ENCODE data around the gene LPIN2.

The LPIN2 gene

GRCh38 chr18:3002732-3003131, 10.2 kb downstream of the LPIN2 start:
- no peak overlapping the region for H3K4me3 ChIP-seq (ENCODE audit: low read length)
- DNase-seq (ENCODE audit: low read depth), result no peak
- TF ChIP-seq CTCF (conservative IDR thresholded peaks at IDR 0.05; ENCODE audit: low read length), result no peak

GRCh38 chr18:2998644-2999043, 14.3 kb downstream of the LPIN2 start:
- TF ChIP-seq CTCF (conservative IDR thresholded peaks at IDR 0.05; ENCODE audit: low read length), result no peak
- no peak for DNase-seq (ENCODE audit: low read depth)
- no peak overlapping the region for H3K4me3 ChIP-seq (ENCODE audit: low read length)

- TF ChIP-seq CTCF (conservative IDR thresholded peaks at IDR 0.05; ENCODE audit: low read length), result no peak
- H3K4me3 ChIP-seq (ENCODE audit: low read length), result no peak overlapping the region
- no peak for DNase-seq (ENCODE audit: low read depth)
Measured at GRCh38 chr18:2997846-2998564, 14.9 kb downstream of the LPIN2 start.

- DNase-seq (ENCODE audit: low read depth), result no peak
- TF ChIP-seq CTCF (conservative IDR thresholded peaks at IDR 0.05; ENCODE audit: low read length), result no peak
- no peak overlapping the region for H3K4me3 ChIP-seq (ENCODE audit: low read length)
Measured at GRCh38 chr18:2997429-2997828, 15.5 kb downstream of the LPIN2 start.

GRCh38 chr18:2994603-2995432, 18.1 kb downstream of the LPIN2 start:
- peak; percentile 39 for DNase-seq (ENCODE audit: low read depth)
- 0 out of 2 replicates have a peak, but pooled peaks have one; percentile 11 for TF ChIP-seq CTCF (conservative IDR thresholded peaks at IDR 0.05; ENCODE audit: low read length)
- no peak overlapping the region for H3K4me3 ChIP-seq (ENCODE audit: low read length)

GRCh38 chr18:2994020-2994589, 18.8 kb downstream of the LPIN2 start:
- TF ChIP-seq CTCF (conservative IDR thresholded peaks at IDR 0.05; ENCODE audit: low read length), result no peak
- DNase-seq (ENCODE audit: low read depth), result no peak

More at GRCh38 chr18:2994020-2994589, 18.8 kb downstream of the LPIN2 start:
- no peak overlapping the region for H3K4me3 ChIP-seq (ENCODE audit: low read length)

All from AG10803 (cell line).